Upper lobe of right lung (tissue), 1 donor: Measurements from ENCODE around the gene PUDP. TPM values are rescaled to one million over a fixed set of nuclear protein-coding genes. Genes with fewer than 3 reads are reported as not detected.

ENCODE experiments used
- ATAC-seq: fragments of 200-7000 bp; cut with Tn5 transposase; one replicate; pipeline ENCODE4 v1.9.1; 2020; ENCODE audit warnings: mild to moderate bottlenecking, moderate library complexity
- DNase-seq: peaks from one replicate; pipeline ENCODE4 v3.0.0-alpha.2; 2020
- H3K27ac ChIP-seq: fragments of 200-600 bp; one replicate; pipeline ENCODE4 v1.8.0; 2022
- H3K27me3 ChIP-seq: fragments of 200-600 bp; one replicate; pipeline ENCODE4 v1.8.0; 2022; ENCODE audit warnings: mild to moderate bottlenecking
- H3K36me3 ChIP-seq: fragments of 200-600 bp; one replicate; pipeline ENCODE4 v1.8.0; 2022
- H3K4me1 ChIP-seq: fragments of 200-600 bp; one replicate; pipeline ENCODE4 v1.8.0; 2022
- H3K4me3 ChIP-seq: fragments of 200-600 bp; one replicate; pipeline ENCODE4 v1.8.0; 2022; ENCODE audit warnings: mild to moderate bottlenecking
- H3K9me3 ChIP-seq: fragments of 200-600 bp; one replicate; pipeline ENCODE4 v1.8.0; 2022
- intact Hi-C: fragments of 100-400 bp; cut with DNase I; formaldehyde crosslinking; loops from one replicate; pipeline ENCODE4 v1.11.0; 2022
- total RNA-seq: library from RNA; stranded (reverse); fragmentation: NEBNext Ultra II Directional; extraction: Animal tissue kit (Norgen Biotek cat#: 25700); gene quantifications from one replicate; pipeline ENCODE4 v1.2.1, GENCODE V29; 2021
- TF ChIP-seq, protein P1 (sequence below): fragments of 200-600 bp; IDR thresholded peaks from one replicate; pipeline ENCODE4 v1.8.0; 2022; ENCODE audit warnings: antibody characterized with exemption
- donor health status: DM: no; HTN: yes; CAD: no; lungs with severe emphysema.

The PUDP gene
- total RNA-seq, 1 donor from 2014 or later = 17.5 TPM

DNA sequence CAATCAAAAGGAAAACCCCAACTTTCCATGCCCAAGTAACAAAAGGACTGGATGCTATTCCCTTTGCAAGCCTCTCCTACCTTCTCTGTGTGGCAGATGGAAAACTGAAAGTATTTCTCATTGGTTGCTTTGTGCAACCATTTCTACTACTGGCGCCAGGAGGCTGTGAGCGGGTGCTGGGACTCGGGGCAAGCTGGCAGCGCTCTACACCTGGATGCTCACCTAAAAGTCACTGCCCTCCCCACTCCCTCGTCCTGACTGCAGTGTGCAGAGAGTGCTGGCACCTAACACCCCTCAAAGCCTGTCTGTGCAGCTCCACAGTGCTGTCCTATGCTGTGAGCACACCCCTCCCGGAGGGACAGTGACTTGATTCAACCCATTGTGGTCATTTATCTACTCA lies 54.6 kb downstream of the PUDP start:
- DNase-seq = no peak
- intact Hi-C loops = no loop called here
- TF ChIP-seq, protein P1, sequence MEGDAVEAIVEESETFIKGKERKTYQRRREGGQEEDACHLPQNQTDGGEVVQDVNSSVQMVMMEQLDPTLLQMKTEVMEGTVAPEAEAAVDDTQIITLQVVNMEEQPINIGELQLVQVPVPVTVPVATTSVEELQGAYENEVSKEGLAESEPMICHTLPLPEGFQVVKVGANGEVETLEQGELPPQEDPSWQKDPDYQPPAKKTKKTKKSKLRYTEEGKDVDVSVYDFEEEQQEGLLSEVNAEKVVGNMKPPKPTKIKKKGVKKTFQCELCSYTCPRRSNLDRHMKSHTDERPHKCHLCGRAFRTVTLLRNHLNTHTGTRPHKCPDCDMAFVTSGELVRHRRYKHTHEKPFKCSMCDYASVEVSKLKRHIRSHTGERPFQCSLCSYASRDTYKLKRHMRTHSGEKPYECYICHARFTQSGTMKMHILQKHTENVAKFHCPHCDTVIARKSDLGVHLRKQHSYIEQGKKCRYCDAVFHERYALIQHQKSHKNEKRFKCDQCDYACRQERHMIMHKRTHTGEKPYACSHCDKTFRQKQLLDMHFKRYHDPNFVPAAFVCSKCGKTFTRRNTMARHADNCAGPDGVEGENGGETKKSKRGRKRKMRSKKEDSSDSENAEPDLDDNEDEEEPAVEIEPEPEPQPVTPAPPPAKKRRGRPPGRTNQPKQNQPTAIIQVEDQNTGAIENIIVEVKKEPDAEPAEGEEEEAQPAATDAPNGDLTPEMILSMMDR = no peak
- no peak overlapping the region for H3K27ac ChIP-seq
- no peaks in the 10 kb centered on the region for H3K9me3 ChIP-seq
- H3K4me3 ChIP-seq = no peak overlapping the region
- no peaks in the 10 kb centered on the region for H3K36me3 ChIP-seq
- H3K27me3 ChIP-seq = no peaks in the 10 kb centered on the region
- ATAC-seq = no peak
- no peaks in the 10 kb centered on the region for H3K4me1 ChIP-seq

DNA sequence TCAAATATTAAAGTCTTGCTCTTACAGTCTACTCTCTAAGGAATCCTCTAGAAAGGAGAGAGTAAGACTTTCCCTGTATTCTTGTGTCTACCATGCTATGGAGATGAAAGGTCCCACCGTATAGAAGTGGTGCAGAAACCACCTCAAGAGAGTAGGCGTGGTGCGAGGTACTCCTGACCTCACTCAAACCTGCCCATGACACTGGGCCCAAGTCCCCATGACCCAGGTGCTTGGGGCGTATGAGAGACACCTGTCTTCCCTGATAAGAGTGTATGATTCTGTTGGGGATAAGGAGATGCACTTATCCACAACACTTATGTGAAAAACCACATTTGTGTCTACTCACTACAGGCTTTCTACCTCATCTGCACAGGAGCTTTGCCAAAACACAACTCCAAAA lies 55.4 kb downstream of the PUDP start:
- ATAC-seq = no peak
- no peaks in the 10 kb centered on the region for H3K36me3 ChIP-seq
- H3K9me3 ChIP-seq = no peaks in the 10 kb centered on the region
- intact Hi-C loops = no loop called here
- no peak overlapping the region for H3K4me3 ChIP-seq
- no peaks in the 10 kb centered on the region for H3K27me3 ChIP-seq
- TF ChIP-seq, protein P1 = no peak
- DNase-seq = no peak
- no peak overlapping the region for H3K27ac ChIP-seq
- no peaks in the 10 kb centered on the region for H3K4me1 ChIP-seq

DNA sequence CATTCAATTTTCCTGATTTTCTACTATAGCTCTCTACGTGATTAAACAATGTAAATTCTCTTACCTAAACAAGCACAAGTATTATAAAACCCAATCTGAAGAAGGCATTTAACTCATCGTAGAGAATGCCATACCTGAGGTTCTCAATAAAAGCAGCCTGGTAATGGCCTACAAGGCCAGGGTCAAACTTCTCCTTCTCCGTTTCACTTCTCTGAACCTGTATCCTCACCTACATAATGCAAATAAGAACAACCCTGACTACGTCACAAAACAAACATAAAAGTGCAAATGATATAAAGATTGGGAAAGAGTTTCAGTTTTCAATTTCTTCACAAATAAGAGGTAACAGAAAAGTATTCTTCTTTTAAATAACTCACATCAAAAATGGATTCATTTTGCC lies 56.0 kb downstream of the PUDP start:
- ATAC-seq = no peak
- DNase-seq = no peak
- intact Hi-C loops = no loop called here
- no peaks in the 10 kb centered on the region for H3K27me3 ChIP-seq
- H3K4me1 ChIP-seq = no peaks in the 10 kb centered on the region
- no peak overlapping the region for H3K27ac ChIP-seq
- TF ChIP-seq, protein P1 = no peak
- H3K4me3 ChIP-seq = no peak overlapping the region
- no peaks in the 10 kb centered on the region for H3K36me3 ChIP-seq
- no peaks in the 10 kb centered on the region for H3K9me3 ChIP-seq

DNA sequence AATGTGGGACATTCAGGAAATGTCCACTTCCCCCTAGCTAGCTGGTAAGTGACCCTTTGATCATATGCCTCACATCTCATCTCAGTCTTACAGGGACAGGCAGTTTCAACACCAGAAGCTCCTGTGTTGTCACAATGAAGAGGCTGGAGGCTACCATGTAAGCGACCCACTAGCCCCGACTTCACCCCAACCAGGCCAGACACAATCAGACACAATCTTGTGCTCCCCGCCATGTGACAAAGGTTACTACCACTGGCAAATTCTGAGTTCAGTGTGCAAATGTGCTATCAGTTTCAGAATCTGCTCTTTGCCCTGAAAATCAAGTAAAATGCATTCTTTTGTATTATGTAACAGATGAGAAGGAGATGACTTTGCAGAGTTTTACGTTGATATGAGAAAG lies 57.3 kb downstream of the PUDP start:
- no peak for DNase-seq
- no peaks in the 10 kb centered on the region for H3K27me3 ChIP-seq
- TF ChIP-seq, protein P1 = no peak
- no peaks in the 10 kb centered on the region for H3K9me3 ChIP-seq
- intact Hi-C loops = no loop called here
- H3K27ac ChIP-seq = no peak overlapping the region
- no peaks in the 10 kb centered on the region for H3K4me1 ChIP-seq
- peak; percentile 54 for ATAC-seq
- no peaks in the 10 kb centered on the region for H3K36me3 ChIP-seq
- no peak overlapping the region for H3K4me3 ChIP-seq

DNA sequence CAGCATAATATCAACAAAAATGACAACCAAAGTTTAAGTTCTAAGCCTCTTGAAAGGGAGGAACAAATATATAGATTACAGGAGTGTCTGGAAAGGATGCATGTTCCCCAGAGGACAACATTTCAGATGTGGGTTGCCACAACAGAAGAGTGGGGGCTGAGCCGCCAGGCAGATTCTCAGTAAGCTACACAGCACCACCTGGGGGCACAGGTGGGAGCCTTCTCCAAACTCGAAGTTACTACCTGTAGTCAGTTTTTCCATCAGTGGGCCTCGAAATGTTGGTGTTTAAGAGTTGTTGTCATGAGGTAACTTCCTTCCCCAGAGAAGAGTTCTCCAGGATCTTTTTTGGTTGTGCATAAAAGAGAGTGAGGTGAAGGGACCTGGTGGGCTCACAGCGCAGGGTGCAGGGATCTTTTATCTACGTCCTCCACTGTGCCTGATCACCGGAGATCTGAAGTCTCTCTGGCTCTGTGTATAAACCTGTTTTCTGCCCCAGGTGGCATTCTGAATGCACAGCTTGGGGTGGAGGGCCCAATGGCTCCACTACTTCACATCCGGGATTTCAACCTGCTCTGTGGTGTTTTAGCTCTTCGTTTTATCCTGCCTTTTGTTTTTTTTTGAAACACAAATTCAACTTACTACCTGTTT lies 58.9 kb downstream of the PUDP start:
- Histone ChIP-seq H3K36me3 (no peaks in the 10 kb centered on the region), H3K27me3 (no peaks in the 10 kb centered on the region), H3K4me1 (no peaks in the 10 kb centered on the region), H3K4me3 (no peak overlapping the region), H3K9me3 (no peaks in the 10 kb centered on the region), H3K27ac (no peak overlapping the region)
- no peak for ATAC-seq
- intact Hi-C loops = no loop called here
- no peak for DNase-seq
- TF ChIP-seq, protein P1 = no peak

DNA sequence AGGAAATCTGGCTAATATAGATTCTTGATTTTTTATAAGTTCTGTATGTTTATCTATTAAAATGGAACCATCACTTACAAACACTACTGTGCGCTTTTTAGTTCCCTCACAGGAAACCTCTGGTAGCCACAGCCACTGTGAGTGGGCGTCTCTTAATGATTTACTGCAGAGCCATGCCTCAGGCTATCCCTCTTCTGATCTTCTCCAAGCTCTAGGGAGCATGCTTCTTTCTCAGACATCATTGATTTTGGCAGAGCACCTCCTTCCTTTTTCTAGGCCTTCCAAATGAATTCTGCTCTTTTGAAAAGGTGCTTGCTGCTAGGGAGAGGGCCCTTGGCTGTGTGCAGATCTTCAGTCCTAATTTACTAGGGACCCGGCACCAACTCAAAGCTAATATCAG lies 61.6 kb downstream of the PUDP start:
- H3K4me3 ChIP-seq = no peak overlapping the region
- H3K4me1 ChIP-seq = no peaks in the 10 kb centered on the region
- no peak overlapping the region for H3K27ac ChIP-seq
- no peaks in the 10 kb centered on the region for H3K27me3 ChIP-seq
- ATAC-seq (no peak), DNase-seq (no peak)
- intact Hi-C loops = no loop called here
- H3K9me3 ChIP-seq = no peaks in the 10 kb centered on the region
- TF ChIP-seq, protein P1 = no peak
- H3K36me3 ChIP-seq = no peaks in the 10 kb centered on the region
